Neuron (in vitro differentiated cells): ENCODE data around the gene TOE1.
"Not testable (repeated sequence)": the region's sequence is repeated elsewhere in the genome, so short reads cannot be mapped to it uniquely, and the experiment has no call there.

Source experiments
- H2AFZ ChIP-seq: one replicate; pipeline ENCODE4 v1.6.1; 2013; ENCODE audit warnings: low read depth, mild to moderate bottlenecking, inconsistent platforms, low read length, moderate library complexity
- H3K27me3 ChIP-seq: one replicate; pipeline ENCODE4 v1.6.1; 2013; ENCODE audit warnings: low read length; ENCODE audit not compliant: insufficient read depth
- H3K36me3 ChIP-seq: one replicate; pipeline ENCODE4 v1.6.1; 2013; ENCODE audit warnings: low read length; ENCODE audit not compliant: insufficient read depth
- H3K4me1 ChIP-seq: one replicate; pipeline ENCODE4 v1.6.1; 2013; ENCODE audit warnings: low read length; ENCODE audit not compliant: insufficient read depth
- H3K4me3 ChIP-seq: 2 replicates; pipeline ENCODE4 v1.5.1; 2013; ENCODE audit warnings: mild to moderate bottlenecking, low read length, moderate library complexity
- H3K9me3 ChIP-seq: one replicate; pipeline ENCODE4 v1.6.1; 2013; ENCODE audit warnings: low read length

Gene TOE1

GRCh38 chr1:45353685-45354084 lies 13.7 kb downstream of the TOE1 start:
- no peak overlapping the region for H3K4me3 ChIP-seq
- H3K9me3 ChIP-seq = no peaks in the 10 kb centered on the region
- no peaks in the 10 kb centered on the region for H3K4me1 ChIP-seq
- no peak overlapping the region for H2AFZ ChIP-seq
- no peaks in the 10 kb centered on the region for H3K36me3 ChIP-seq
- no peaks in the 10 kb centered on the region for H3K27me3 ChIP-seq

GRCh38 chr1:45354838-45355237 lies 14.9 kb downstream of the TOE1 start:
- Histone ChIP-seq H3K36me3 (no peaks in the 10 kb centered on the region), H3K27me3 (no peaks in the 10 kb centered on the region), H3K4me1 (peaks cover under 1% of the 10 kb centered on the region), H3K9me3 (no peaks in the 10 kb centered on the region), H2AFZ (no peak overlapping the region), H3K4me3 (no peak overlapping the region)

DNA sequence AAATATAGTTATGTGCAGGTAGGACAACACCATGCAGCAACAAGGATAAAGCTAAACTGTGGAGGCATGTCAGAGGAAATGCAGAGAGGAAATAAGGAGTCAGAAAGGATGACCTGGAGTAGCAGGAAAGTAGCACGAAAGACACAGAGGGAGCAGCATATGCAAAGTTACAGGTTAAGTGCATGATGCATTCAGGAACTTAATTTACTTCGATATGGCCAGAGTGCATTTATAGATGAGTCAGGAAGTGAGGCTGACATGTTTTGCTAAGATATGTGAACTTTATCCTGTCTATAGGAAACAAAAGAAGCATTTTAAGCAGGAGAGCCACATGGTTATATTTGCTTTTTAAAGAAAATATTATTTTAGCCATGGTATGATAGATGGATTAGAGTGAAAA lies 15.7 kb downstream of the TOE1 start:
- no peak overlapping the region for H3K4me3 ChIP-seq

DNA sequence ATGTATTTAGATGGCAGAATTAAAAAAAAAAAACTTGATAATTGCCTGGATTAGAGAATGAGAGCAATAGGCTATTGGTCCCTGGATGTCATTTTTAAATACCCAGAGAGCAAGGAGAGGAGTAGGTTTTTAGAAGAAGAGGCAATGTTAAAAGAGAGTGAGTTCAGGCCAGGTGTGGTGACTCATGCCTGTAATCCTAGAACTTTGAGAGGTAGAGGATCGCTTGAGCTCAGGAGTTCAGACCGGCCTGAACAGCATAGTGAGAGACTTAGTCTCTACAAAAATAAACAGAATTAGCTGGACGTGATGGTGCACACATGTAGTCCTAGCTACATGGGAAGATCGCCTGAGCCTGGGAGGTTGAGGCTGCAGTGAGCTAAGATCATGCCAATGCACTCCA lies 16.2 kb downstream of the TOE1 start:
- no peaks in the 10 kb centered on the region for H3K9me3 ChIP-seq
- H3K4me1 ChIP-seq = peaks cover 4% of the 10 kb centered on the region
- no peaks in the 10 kb centered on the region for H3K27me3 ChIP-seq
- no peak overlapping the region for H2AFZ ChIP-seq
- H3K36me3 ChIP-seq = no peaks in the 10 kb centered on the region
- no peak overlapping the region for H3K4me3 ChIP-seq

More for the DNA sequence above, 15.7 kb downstream of the TOE1 start:
- Histone ChIP-seq H3K27me3 (no peaks in the 10 kb centered on the region), H3K9me3 (no peaks in the 10 kb centered on the region), H3K4me1 (peaks cover 4% of the 10 kb centered on the region), H3K36me3 (no peaks in the 10 kb centered on the region), H2AFZ (no peak overlapping the region)

GRCh38 chr1:45359882-45360513 lies 20.0 kb downstream of the TOE1 start:
- Histone ChIP-seq H3K36me3 (no peaks in the 10 kb centered on the region), H2AFZ (peak overlapping the region; percentile 8), H3K4me1 (peaks cover 4% of the 10 kb centered on the region), H3K9me3 (no peaks in the 10 kb centered on the region), H3K27me3 (peaks cover 9% of the 10 kb centered on the region), H3K4me3 (no peak overlapping the region)

GRCh38 chr1:45360981-45361380 lies 21.0 kb downstream of the TOE1 start:
- not testable (repeated sequence) for H3K4me3 ChIP-seq

GRCh38 chr1:45364294-45364693 lies 24.3 kb downstream of the TOE1 start:
- no peak overlapping the region for H2AFZ ChIP-seq
- no peak overlapping the region for H3K4me3 ChIP-seq
- H3K4me1 ChIP-seq = peaks cover 4% of the 10 kb centered on the region

More at GRCh38 chr1:45360981-45361380, 21.0 kb downstream of the TOE1 start:
- H3K27me3 ChIP-seq = peaks cover 10% of the 10 kb centered on the region
- H3K36me3 ChIP-seq, H3K4me1 ChIP-seq, H2AFZ ChIP-seq, H3K9me3 ChIP-seq: not testable (repeated sequence)

DNA sequence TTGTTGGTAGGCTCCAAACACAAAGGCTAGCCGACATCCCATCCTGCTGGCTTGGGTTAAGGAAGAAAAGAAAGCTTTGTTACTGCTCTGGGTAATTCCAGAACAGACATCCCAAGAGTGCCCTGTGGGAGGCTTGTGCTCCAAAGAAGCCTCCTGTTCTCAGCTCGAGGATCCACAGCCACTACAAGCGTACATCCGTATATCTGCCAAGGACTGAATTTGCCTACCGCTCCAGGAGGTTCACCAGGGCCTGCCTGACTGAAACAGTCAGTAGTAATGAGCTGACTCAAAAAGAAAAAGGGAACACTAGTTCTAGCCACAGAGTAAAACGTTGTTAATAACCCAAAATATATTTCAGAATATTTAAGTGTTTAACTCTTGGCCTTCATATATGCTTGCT lies 25.1 kb downstream of the TOE1 start:
- H3K4me1 ChIP-seq = peaks cover 2% of the 10 kb centered on the region
- peaks cover 10% of the 10 kb centered on the region for H3K27me3 ChIP-seq
- no peaks in the 10 kb centered on the region for H3K36me3 ChIP-seq
- H2AFZ ChIP-seq = no peak overlapping the region
- H3K4me3 ChIP-seq = no peak overlapping the region
- no peaks in the 10 kb centered on the region for H3K9me3 ChIP-seq

More at GRCh38 chr1:45364294-45364693, 24.3 kb downstream of the TOE1 start:
- Histone ChIP-seq H3K9me3 (no peaks in the 10 kb centered on the region), H3K36me3 (no peaks in the 10 kb centered on the region), H3K27me3 (peaks cover 10% of the 10 kb centered on the region)

DNA sequence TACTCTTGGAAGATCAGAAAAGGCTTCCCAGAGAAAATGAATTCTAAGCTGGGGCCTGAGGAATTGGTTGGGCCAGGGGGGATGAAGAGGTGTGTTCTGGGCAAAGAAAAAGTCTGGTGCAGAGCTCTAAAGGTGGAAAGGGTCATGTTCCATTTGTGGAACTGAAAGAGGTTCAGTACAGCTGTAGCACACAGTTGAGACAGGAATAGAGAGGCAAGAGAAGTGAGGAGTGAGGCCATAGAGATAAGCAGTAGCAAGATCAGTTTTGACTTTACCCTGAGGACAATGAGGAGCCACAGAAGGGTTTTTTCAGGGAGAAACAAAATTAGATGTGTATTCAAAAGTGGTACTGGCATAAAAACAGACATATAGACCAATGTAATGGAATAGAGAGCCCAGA lies 30.6 kb downstream of the TOE1 start:
- Histone ChIP-seq H3K9me3 (no peaks in the 10 kb centered on the region), H3K27me3 (no peaks in the 10 kb centered on the region), H3K36me3 (no peaks in the 10 kb centered on the region), H3K4me1 (no peaks in the 10 kb centered on the region), H3K4me3 (no peak overlapping the region), H2AFZ (no peak overlapping the region)

GRCh38 chr1:45373573-45373972 lies 33.6 kb downstream of the TOE1 start:
- no peaks in the 10 kb centered on the region for H3K27me3 ChIP-seq
- H3K4me1 ChIP-seq = no peaks in the 10 kb centered on the region
- H3K36me3 ChIP-seq = no peaks in the 10 kb centered on the region
- no peaks in the 10 kb centered on the region for H3K9me3 ChIP-seq
- no peak overlapping the region for H2AFZ ChIP-seq
- H3K4me3 ChIP-seq = no peak overlapping the region

- no peaks in the 10 kb centered on the region for H3K36me3 ChIP-seq
- no peaks in the 10 kb centered on the region for H3K27me3 ChIP-seq
- H3K4me3 ChIP-seq = no peak overlapping the region
- no peaks in the 10 kb centered on the region for H3K4me1 ChIP-seq
- H2AFZ ChIP-seq = no peak overlapping the region
- no peaks in the 10 kb centered on the region for H3K9me3 ChIP-seq
Measured at GRCh38 chr1:45375104-45376090, 35.4 kb downstream of the TOE1 start.

- H3K27me3 ChIP-seq = no peaks in the 10 kb centered on the region
Measured at GRCh38 chr1:45378184-45378583, 38.2 kb downstream of the TOE1 start.

DNA sequence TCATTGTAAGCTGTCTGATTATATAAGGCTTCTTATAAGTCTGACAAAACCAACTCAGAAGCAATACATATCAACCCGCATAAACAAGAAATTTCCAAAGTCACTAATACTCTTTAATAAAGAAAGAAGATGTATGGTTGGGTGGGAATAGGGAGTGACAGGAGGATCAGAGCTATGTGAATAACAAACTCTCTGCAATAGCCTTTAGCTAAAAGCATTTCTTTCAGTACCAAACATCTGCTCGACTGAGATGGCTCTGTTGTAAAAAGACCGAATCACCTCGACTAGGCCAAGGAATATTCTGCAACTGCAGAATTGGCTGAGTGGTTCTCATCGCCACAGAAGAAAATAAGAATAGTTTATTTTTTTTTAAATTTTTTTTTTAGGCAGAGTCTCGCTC lies 39.6 kb downstream of the TOE1 start:
- Histone ChIP-seq H3K27me3 (peaks cover 2% of the 10 kb centered on the region), H3K4me3 (no peak overlapping the region), H3K4me1 (no peaks in the 10 kb centered on the region), H3K9me3 (no peaks in the 10 kb centered on the region), H2AFZ (no peak overlapping the region), H3K36me3 (no peaks in the 10 kb centered on the region)

More at GRCh38 chr1:45378184-45378583, 38.2 kb downstream of the TOE1 start:
- H3K9me3 ChIP-seq = no peaks in the 10 kb centered on the region
- no peak overlapping the region for H3K4me3 ChIP-seq
- no peaks in the 10 kb centered on the region for H3K36me3 ChIP-seq
- no peaks in the 10 kb centered on the region for H3K4me1 ChIP-seq
- no peak overlapping the region for H2AFZ ChIP-seq
